Stimulated activated CD4-positive, alpha-beta T cell treated with anti-CD3 and anti-CD28 coated beads, Interleukin-2, amount 100 ng/mL, for 4 hours (primary cell): ENCODE data around the gene TMEM150B.
"Not testable (repeated sequence)": the region's sequence is repeated elsewhere in the genome, so short reads cannot be mapped to it uniquely, and the experiment has no call there.

Experiments
- DNase-seq: peaks from one replicate; pipeline ENCODE4 v3.0.0-alpha.2; 2020; ENCODE audit warnings: low read depth

The TMEM150B gene

GRCh38 chr19:55339105-55339888, 14.2 kb upstream of the TMEM150B start, which contains the start of gene KMT5C:
KMT5C (plus strand) TSS chr19:55339876; CDS start chr19:55341937, 2,061 bp downstream.
- DNase-seq: peak; percentile 100

GRCh38 chr19:55336101-55336500, 11.0 kb upstream of the TMEM150B start:
- DNase-seq: no peak

- DNase-seq: no peak
These were observed 8.7 kb upstream of the TMEM150B start for GRCh38 chr19:55333870-55334269.

GRCh38 chr19:55329791-55330190, 4.7 kb upstream of the TMEM150B start:
- DNase-seq: not testable (repeated sequence)

- DNase-seq: not testable (repeated sequence)
These were observed 3.7 kb upstream of the TMEM150B start for GRCh38 chr19:55328774-55329318.

GRCh38 chr19:55324662-55325061, 479 bp downstream of the TMEM150B start:
- DNase-seq: no peak

GRCh38 chr19:55322204-55322885, 2.8 kb downstream of the TMEM150B start:
- DNase-seq: no peak

DNA sequence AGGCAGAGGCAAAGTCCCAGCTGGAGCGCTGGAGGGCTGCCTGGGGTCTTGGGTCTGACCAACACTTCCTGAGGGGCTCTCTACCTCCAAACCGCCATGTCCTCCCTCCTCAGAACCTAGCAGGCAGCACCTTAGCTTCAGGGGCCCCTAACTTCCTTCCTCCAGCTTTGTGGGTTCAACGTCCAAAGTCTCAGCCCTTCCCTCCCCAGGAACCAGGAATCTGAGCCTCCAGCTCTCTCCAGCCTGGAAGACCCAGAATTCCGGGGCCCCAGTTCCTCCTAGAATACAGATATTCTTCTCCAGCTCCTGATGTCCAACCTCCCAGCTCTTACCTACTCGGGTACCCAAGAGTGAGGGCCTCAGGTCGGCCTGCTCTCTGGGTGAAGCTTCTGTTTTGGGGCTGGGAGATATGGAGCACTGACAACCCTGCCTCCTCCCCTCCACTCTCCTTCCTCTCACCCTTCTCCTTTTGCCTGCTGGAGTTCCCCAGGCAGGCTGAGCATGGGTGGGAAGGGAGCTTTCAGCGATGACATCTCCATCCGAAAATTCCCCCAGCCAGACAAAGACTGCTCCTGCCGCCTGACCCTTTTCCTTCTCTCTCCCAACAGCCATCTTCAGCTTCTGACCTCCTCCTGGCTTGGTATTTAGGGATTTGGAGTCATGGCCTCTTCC, 3.5 kb downstream of the TMEM150B start:
- no peak for DNase-seq

DNA sequence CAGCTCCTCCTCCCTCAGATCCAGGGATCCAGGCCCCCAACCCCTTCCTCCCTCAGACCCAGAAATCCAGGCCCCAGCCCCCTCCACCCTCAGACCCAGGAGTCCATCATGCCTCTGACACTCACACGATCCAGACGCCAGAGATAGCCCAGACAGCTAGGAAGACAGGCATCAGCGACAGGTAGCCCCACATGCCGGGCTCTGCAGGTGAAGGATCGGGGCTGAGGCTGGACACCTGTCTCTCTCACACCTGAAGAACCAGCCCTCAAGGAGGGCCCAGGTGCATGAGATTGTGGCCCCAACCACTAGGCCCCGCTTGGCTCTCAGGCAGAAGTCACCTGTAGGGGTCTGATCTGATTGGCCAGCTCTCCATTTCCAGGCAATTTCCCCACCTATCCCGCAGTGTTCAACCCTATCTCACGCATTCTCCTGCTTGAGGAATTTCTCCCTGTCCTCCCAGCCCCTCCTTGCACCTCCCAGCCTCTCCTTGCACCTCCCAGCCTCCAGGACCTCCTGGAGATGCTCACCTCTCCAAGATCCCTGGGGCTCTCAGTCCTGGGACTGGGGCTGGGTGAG, 4.2 kb downstream of the TMEM150B start:
- DNase-seq: no peak

- no peak for DNase-seq
These were observed 5.4 kb downstream of the TMEM150B start for GRCh38 chr19:55319785-55320184.

DNA sequence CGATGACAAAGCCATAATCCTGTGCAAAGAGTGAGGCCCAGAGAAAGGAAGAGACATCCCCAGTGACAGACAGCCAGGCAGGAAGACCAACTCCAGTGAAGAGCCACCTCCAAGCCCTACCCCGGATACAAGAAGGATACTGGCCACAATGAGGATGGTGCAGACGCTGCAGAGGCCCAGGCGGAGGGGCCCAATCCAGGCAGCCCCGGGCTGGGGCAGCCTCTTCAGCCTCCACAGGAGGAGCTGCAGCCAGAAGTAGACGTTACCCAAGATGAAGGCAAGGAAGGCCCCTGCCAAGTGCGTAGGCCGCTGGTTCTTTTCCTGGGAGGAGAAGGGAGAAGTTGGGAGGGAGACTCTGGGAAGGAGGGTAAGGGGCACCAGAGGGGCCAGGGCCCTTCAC, 8.5 kb downstream of the TMEM150B start:
- no peak for DNase-seq

DNA sequence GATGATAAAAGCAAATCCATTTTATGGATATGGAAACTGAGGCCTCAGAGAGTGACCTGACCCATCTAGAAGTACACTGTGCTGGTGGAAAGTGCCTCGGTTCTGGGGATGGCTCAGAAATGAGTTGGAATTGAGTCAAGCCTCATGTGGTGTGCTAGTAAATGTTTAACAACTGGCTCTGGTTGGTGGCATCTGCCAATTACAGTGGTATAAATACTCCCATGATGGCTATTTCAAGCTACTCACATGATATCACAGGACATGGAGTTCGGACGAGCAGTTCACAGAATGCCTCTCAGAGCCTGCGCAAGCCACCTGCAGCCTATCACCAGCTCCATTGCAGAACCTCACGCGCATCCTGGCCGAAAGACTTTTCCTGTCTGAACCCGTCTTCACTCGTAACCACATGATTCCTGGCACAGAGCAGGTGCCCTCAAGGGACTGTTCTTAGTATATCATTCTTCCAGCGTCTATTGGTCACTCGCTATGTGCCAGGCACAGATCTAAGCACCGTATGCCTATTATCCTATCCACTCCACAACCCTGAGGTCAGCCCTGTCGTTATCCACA, 9.1 kb downstream of the TMEM150B start:
- no peak for DNase-seq

DNA sequence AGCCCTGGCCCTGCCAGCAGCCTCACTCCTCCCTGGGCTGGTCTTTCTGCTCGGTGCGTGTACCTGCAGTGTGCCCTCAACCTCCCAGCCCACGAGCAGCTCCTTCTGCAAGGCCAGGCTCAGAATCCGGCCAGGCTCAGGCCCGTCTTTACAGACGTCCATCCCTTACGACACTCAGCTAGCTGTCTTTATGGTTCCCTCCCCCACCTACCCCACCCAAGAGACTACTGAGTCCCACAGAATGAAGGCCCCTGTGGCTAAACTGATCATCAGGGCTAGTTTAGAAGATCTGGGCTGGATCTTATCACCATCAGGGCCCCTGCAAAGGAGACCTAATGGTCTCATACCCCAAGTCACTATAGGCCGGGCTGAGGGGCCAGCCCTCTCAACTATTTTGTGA, 10.7 kb downstream of the TMEM150B start:
- DNase-seq: no peak

DNA sequence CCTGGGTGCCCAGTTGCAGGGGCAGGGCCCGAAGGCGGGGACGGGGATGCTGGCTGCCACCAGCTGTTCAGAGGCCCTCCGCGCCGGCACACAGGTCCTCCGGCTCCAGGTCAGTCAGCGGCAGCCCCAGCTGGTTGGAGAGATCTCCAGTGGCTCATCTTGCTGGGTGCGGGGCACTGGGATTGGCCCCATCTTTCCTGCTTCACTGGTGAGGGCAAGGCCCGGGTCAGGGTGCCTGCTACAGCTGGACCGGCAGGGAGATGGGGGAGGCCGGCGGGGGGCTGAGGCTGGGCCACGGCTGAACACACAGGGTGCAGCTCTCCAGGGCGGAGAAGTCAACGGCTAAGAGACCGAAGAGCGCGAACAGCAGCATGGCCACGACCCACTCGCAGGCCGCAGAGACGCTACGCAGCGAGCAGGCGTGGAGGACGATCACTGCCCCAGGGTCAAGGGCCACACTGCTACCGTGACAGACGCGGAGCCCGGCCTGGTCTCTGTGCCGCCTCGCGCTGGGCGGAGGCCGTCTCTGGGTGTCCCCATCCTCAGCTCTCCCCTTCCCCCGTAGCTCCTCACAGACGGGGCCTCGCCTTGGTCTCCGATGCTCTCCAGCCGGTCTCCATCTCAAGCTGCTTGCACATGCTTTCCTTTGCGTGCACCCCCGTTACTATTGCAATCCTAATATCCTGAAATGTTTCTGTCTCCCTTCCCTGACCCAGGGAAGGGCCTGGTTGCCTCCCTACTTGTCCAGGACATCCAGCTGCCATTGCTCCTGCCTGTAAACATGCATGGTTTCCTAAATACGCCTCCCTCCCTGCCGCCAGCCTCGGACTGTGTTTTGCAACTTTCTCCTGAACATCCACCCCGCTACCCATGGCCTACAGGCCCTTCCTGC, 12.3 kb downstream of the TMEM150B start:
- DNase-seq: no peak

DNA sequence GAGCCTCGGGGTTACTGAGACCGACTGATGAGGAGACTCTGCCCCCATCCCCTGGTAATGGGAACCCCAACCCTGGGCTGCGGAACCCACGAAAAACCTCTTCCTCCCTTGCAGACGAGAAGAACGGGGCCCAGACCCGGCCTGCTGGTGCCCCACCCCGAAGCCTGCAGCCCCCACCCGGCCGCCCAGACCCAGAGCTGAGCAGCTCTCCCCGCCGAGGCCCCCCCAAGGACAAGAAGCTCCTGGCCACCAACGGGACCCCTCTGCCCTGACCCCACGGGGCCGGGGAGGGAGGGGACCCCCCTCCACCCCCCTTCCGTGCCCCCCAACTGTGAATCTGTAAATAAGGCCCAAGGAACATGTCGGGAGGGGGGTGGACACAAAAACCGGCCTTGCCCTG, 13.3 kb downstream of the TMEM150B start:
- DNase-seq: no peak

GRCh38 chr19:55311397-55311796, 13.7 kb downstream of the TMEM150B start:
- no peak for DNase-seq

GRCh38 chr19:55310498-55310897, 14.6 kb downstream of the TMEM150B start:
- no peak for DNase-seq

DNA sequence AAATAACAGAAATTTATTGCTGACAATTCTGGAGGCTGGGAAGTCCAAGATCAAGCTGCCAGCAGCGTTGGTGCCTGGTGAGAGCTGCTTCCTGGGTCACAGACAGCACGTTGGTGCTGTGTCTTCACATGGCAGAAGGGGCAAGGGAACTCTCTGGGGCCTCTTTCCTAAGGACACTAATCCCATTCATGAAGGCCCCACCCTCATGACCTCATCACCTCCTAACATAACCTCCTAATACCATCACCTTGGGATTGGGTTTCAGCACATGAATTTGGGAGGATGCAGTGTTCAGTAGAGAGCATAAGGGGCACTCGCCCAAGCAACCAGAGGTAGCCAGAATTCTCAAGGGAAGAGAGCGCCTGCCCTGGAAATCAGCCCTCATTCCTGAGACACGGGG, 15.7 kb downstream of the TMEM150B start:
- no peak for DNase-seq

GRCh38 chr19:55308281-55308680, 16.9 kb downstream of the TMEM150B start:
- DNase-seq: no peak

DNA sequence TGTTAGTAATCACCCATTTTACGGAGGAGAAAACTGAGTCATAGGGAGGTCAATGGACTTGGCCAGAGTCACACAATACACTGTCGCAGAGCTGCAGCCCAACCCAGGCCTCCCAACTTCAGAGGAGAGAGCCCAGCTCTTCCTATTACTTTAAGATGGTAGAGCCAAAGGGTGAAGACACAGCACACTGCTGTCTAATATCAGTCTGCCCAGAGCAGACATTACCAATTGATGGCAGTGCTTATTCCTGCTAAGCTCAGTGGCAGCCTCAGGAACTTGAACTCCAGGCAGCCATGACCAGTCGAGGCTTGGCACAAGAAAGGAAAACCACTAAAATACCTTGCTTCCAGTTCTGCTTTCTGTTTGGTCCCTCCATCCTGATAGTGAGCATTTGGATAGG, 18.4 kb downstream of the TMEM150B start:
- DNase-seq: no peak
